ENCODE measurements around the gene GSE1. TPM values are rescaled to one million over a fixed set of nuclear protein-coding genes. Genes with fewer than 3 reads are reported as not detected.
A peak's percentile ranks its signal among the peaks of the same experiment; 100 is the strongest.

Gene GSE1
- total and polyA plus RNA-seq, 9 of the 15 experiments (the other 6 are each of a cell fraction or from before 2014, with no cell fraction given) = 12.2 to 244 (median 57.9) TPM

- no TSS peak for BruUV-seq (replicated peaks)
- FAIRE-seq (no peak), ATAC-seq (no peak)
Measured at GRCh38 chr16:85646976-85647375, 33.9 kb downstream of the GSE1 start.

More at GRCh38 chr16:85646976-85647375, 33.9 kb downstream of the GSE1 start:
- Histone ChIP-seq H3K4me2 (ENCODE audit: insufficient read depth, low read length) (no peak overlapping the region), H3K27me3 (ENCODE audit: control insufficient read depth in 2 of 2, insufficient read depth in 2 of 2, low read length in 2 of 2) (no peaks in the 10 kb centered on the region), H3K27ac (ENCODE audit: extremely low read depth, low read depth, low read length) (no peak overlapping the region), H4K20me1 (replicated peaks; ENCODE audit: control insufficient read depth, insufficient read depth, low read length) (peaks cover 60% of the 10 kb centered on the region), H3K4me1 (replicated peaks in 1 of 2; ENCODE audit: control insufficient read depth in 2 of 2, insufficient read depth in 2 of 2, low read length in 2 of 2) (peaks cover 3 to 88% of the 10 kb centered on the region in 2 experiments; a peak in 4 of 5 replicates), H3K9me3 (replicated peaks; ENCODE audit: control insufficient read depth, insufficient read depth, low read depth, low read length) (no peaks in the 10 kb centered on the region), H2AFZ (ENCODE audit: low read depth, low read length) (no peak overlapping the region), H3K36me3 (ENCODE audit: control insufficient read depth, insufficient read depth, low read length) (peaks cover 96% of the 10 kb centered on the region), H3K9me1 (ENCODE audit: control insufficient read depth, insufficient read depth, low read length) (peaks cover 15% of the 10 kb centered on the region), H3K9ac (ENCODE audit: insufficient read depth in 1 of 2, low read depth in 2 of 2, low read length in 2 of 2) (no peak overlapping the region), H3K4me3 (no peak overlapping the region), H3K79me2 (ENCODE audit: control insufficient read depth, insufficient read depth, low read length) (peaks cover 87% of the 10 kb centered on the region)
- DNase-seq (ENCODE audit: extremely low read depth in 1 of 4, low spot score in 3 of 4) = no peak
- TF ChIP-seq POLR2AphosphoS2 (IDR thresholded peaks at IDR 0.05; ENCODE audit: low read length) (0 out of 2 replicates have a peak, but pooled peaks have one; percentile 10), POLR2G (IDR thresholded peaks at IDR 0.05; ENCODE audit: low read depth, low read length) (peak; percentile 7; the same call in 1 of the 2 replicates), RBM22 (IDR thresholded peaks at IDR 0.05; ENCODE audit: low read depth, low read length, poor library complexity, severe bottlenecking) (peak; percentile 15), PHB2 (IDR thresholded peaks at IDR 0.05; ENCODE audit: low read depth) (no peak), E2F4 (CRISPR knock-in tag; IDR thresholded peaks at IDR 0.05; ENCODE audit: low read depth) (no peak), SRF (CRISPR knock-in tag; IDR thresholded peaks at IDR 0.05) (no peak), TAF7 (tag; IDR thresholded peaks at IDR 0.05) (no peak), MXI1 (IDR thresholded peaks at IDR 0.05; ENCODE audit: low read depth, low read length) (no peak), TSHZ1 (CRISPR knock-in tag; IDR thresholded peaks at IDR 0.05) (no peak), ZNF217 (CRISPR knock-in tag; IDR thresholded peaks at IDR 0.05) (no peak)
- in situ Hi-C loops (cut with MboI) (no loop called here), intact Hi-C loops (cut with micrococcal nuclease) (no loop called here)
- ChIA-PET CTCF (ENCODE audit: low intra/inter-chr PET ratio) (no interaction called here), POLR2A (interaction anchor here (0.6 kb wide), 1 partner anchor 27 kb away, joined by 3 read pairs; no protein-coding TSS in a partner anchor)
- WGBS (ENCODE audit: insufficient coverage, low coverage, missing lambda C conversion rate) = 92% methylated on average over 14 of the region's 15 CpGs
